Fibroblast of lung (primary cell): ENCODE measurements around the gene FAM83E.

Experiments used
- EZH2 ChIP-seq: IDR thresholded peaks from 2 replicates; pipeline ENCODE4 v1.5.1; 2012; ENCODE audit warnings: low read length, control low read depth, mild to moderate bottlenecking; ENCODE audit errors: missing control alignments
- TF ChIP-seq, protein P1 (sequence below), 2 donors: IDR thresholded peaks in 1 of 2; conservative IDR thresholded peaks in 1 of 2; 1 replicate in 1 of 2; 2 replicates in 1 of 2; pipeline ENCODE4 v1.5.1; 2011 to 2012; ENCODE audit warnings: low read length in 2 of 2, control low read depth in 1 of 2, inconsistent platforms in 1 of 2, low read depth in 1 of 2, mild to moderate bottlenecking in 1 of 2

DNA sequence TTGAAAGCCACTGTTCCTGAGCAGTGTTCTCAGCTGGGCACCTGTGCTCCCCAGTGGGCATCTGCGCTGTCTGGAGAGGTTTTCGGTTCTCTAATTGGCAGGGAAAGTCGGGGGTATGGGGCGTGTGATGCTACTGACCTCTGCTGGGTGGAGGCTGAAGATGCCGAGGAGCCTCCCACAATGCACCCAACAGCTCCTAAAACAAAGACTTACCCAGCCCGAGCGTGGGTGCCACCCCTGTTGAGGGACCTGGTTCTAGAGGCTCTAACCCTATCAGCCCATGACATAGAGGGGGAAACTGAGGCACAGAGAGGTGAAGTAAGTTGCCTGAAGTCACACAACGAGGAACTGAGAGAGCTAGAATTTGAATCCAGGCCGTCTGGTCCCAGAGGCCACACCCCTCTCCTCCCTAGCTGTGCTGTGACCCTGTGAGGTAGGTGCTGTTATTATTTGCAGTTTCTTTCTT is 6.0 kb downstream of the FAM83E start:
- TF ChIP-seq, protein P1, sequence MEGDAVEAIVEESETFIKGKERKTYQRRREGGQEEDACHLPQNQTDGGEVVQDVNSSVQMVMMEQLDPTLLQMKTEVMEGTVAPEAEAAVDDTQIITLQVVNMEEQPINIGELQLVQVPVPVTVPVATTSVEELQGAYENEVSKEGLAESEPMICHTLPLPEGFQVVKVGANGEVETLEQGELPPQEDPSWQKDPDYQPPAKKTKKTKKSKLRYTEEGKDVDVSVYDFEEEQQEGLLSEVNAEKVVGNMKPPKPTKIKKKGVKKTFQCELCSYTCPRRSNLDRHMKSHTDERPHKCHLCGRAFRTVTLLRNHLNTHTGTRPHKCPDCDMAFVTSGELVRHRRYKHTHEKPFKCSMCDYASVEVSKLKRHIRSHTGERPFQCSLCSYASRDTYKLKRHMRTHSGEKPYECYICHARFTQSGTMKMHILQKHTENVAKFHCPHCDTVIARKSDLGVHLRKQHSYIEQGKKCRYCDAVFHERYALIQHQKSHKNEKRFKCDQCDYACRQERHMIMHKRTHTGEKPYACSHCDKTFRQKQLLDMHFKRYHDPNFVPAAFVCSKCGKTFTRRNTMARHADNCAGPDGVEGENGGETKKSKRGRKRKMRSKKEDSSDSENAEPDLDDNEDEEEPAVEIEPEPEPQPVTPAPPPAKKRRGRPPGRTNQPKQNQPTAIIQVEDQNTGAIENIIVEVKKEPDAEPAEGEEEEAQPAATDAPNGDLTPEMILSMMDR (conservative IDR thresholded peaks at IDR 0.05 in 1 of 2, IDR thresholded peaks at IDR 0.05 in 1 of 2; ENCODE audit: low read depth in 1 of 2, low read length in 2 of 2) = peak; percentile 55 to 56
- TF ChIP-seq EZH2 = no peak
